T-helper 1 cell (primary cell): Measurements from ENCODE around the gene CNTN4.

Experiments
- DNase-seq, 5 donors: peaks; one replicate each; pipeline ENCODE4 v3.0.0-alpha.2; 2012 to 2020

CNTN4 gene

GRCh38 chr3:2929574-2929973 lies 830.9 kb downstream of the CNTN4 start:
- no peak for DNase-seq

GRCh38 chr3:2931265-2931664 lies 832.6 kb downstream of the CNTN4 start:
- DNase-seq = no peak

- DNase-seq = no peak
Measured at GRCh38 chr3:2934541-2934940, 835.9 kb downstream of the CNTN4 start.

GRCh38 chr3:2937055-2937454 lies 838.4 kb downstream of the CNTN4 start:
- no peak for DNase-seq

GRCh38 chr3:2937592-2937991 lies 838.9 kb downstream of the CNTN4 start:
- no peak for DNase-seq

GRCh38 chr3:2938711-2939110 lies 840.0 kb downstream of the CNTN4 start:
- no peak for DNase-seq

- DNase-seq = no peak
Measured at GRCh38 chr3:2940062-2940461, 841.4 kb downstream of the CNTN4 start.

GRCh38 chr3:2944628-2945027 lies 846.0 kb downstream of the CNTN4 start:
- no peak for DNase-seq

GRCh38 chr3:2945121-2945520 lies 846.5 kb downstream of the CNTN4 start:
- DNase-seq = no peak

GRCh38 chr3:2947536-2947935 lies 848.9 kb downstream of the CNTN4 start:
- DNase-seq = no peak

GRCh38 chr3:2948882-2949281 lies 850.2 kb downstream of the CNTN4 start:
- DNase-seq = no peak

GRCh38 chr3:2950159-2950558 lies 851.5 kb downstream of the CNTN4 start:
- DNase-seq = no peak

GRCh38 chr3:2957115-2957514 lies 858.4 kb downstream of the CNTN4 start:
- DNase-seq = no peak

GRCh38 chr3:2958551-2958950 lies 859.9 kb downstream of the CNTN4 start:
- no peak for DNase-seq

GRCh38 chr3:2961576-2961975 lies 862.9 kb downstream of the CNTN4 start:
- no peak for DNase-seq

GRCh38 chr3:2967871-2968270 lies 869.2 kb downstream of the CNTN4 start:
- DNase-seq = no peak

- DNase-seq = no peak
Measured at GRCh38 chr3:2968475-2968874, 869.8 kb downstream of the CNTN4 start.

GRCh38 chr3:2976212-2976611 lies 877.5 kb downstream of the CNTN4 start:
- DNase-seq = no peak

GRCh38 chr3:2976796-2977195 lies 878.1 kb downstream of the CNTN4 start:
- no peak for DNase-seq

GRCh38 chr3:2978977-2979732 lies 880.5 kb downstream of the CNTN4 start:
- no peak for DNase-seq

GRCh38 chr3:2984005-2984830 lies 885.6 kb downstream of the CNTN4 start:
- DNase-seq = no peak

GRCh38 chr3:2984831-2985220 lies 886.2 kb downstream of the CNTN4 start:
- no peak for DNase-seq

GRCh38 chr3:2985479-2985878 lies 886.8 kb downstream of the CNTN4 start:
- DNase-seq = no peak

- no peak for DNase-seq
Measured at GRCh38 chr3:2992534-2992933, 893.9 kb downstream of the CNTN4 start.
